ENCODE results near the gene HIVEP2. TPM values are rescaled to one million over a fixed set of nuclear protein-coding genes. Genes with fewer than 3 reads are reported as not detected.

The HIVEP2 gene
- total RNA-seq, 1 experiment from 2014 or later, result 10.3 TPM

- no peak overlapping the region for H3K4me3 ChIP-seq (ENCODE audit: low read depth in 2 of 2, low read length in 2 of 2)
- no peaks in the 10 kb centered on the region for H3K36me3 ChIP-seq (ENCODE audit: control insufficient read depth, insufficient read depth, low read length)
- TF ChIP-seq TCF7L2 (IDR thresholded peaks at IDR 0.05; ENCODE audit: low read depth, low read length), result no peak
- no peak for TF ChIP-seq SIN3A (IDR thresholded peaks at IDR 0.05; ENCODE audit: borderline replicate concordance, insufficient read depth, low read depth, low read length)
- TF ChIP-seq POLR2AphosphoS5 (IDR thresholded peaks at IDR 0.05; ENCODE audit: low read depth, low read length), result no peak
- TF ChIP-seq, protein P1, sequence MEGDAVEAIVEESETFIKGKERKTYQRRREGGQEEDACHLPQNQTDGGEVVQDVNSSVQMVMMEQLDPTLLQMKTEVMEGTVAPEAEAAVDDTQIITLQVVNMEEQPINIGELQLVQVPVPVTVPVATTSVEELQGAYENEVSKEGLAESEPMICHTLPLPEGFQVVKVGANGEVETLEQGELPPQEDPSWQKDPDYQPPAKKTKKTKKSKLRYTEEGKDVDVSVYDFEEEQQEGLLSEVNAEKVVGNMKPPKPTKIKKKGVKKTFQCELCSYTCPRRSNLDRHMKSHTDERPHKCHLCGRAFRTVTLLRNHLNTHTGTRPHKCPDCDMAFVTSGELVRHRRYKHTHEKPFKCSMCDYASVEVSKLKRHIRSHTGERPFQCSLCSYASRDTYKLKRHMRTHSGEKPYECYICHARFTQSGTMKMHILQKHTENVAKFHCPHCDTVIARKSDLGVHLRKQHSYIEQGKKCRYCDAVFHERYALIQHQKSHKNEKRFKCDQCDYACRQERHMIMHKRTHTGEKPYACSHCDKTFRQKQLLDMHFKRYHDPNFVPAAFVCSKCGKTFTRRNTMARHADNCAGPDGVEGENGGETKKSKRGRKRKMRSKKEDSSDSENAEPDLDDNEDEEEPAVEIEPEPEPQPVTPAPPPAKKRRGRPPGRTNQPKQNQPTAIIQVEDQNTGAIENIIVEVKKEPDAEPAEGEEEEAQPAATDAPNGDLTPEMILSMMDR (IDR thresholded peaks at IDR 0.05), result no peak
- TF ChIP-seq REST (IDR thresholded peaks at IDR 0.05; ENCODE audit: insufficient read depth in 1 of 2, low read depth in 2 of 2, low read length in 1 of 2), result no peak
- intact Hi-C loops (cut with micrococcal nuclease; ENCODE audit: unreplicated experiment) (no loop called here), in situ Hi-C loops (cut with HindIII; ENCODE audit: low pct_unique_long_range_greater_than_20kb, low sequenced_read_pairs) (no loop called here)
- H3K27me3 ChIP-seq (ENCODE audit: control insufficient read depth, insufficient read depth, low read length), result no peaks in the 10 kb centered on the region
- CTCF ChIA-PET, result no interaction called here
- H3K9me3 ChIP-seq (ENCODE audit: control insufficient read depth, insufficient read depth, low read depth, low read length), result no peaks in the 10 kb centered on the region
- no peak for ATAC-seq
- H3K4me1 ChIP-seq (ENCODE audit: control insufficient read depth, insufficient read depth, low read length), result peaks cover 25% of the 10 kb centered on the region
- peak overlapping the region; percentile 51; the same call in 1 of the 2 replicates for H3K27ac ChIP-seq (ENCODE audit: low read length)
- POLR2A ChIA-PET, result no interaction called here
- no TSS peak for BruUV-seq (replicated peaks)
- no peak for DNase-seq (ENCODE audit: low read depth, low spot score)
Measured at GRCh38 chr6:142870787-142871415, 74.1 kb downstream of the HIVEP2 start.

- in situ Hi-C loops (cut with HindIII; ENCODE audit: low pct_unique_long_range_greater_than_20kb, low sequenced_read_pairs), result no loop called here
- no peaks in the 10 kb centered on the region for H3K9me3 ChIP-seq (ENCODE audit: control insufficient read depth, insufficient read depth, low read depth, low read length)
- H3K27ac ChIP-seq (ENCODE audit: low read length), result no peak overlapping the region
- POLR2A ChIA-PET, result interaction anchor here (0.5 kb wide), 1 partner anchor 14 kb away, joined by 5 read pairs; no protein-coding TSS in a partner anchor
- peaks cover 25% of the 10 kb centered on the region for H3K4me1 ChIP-seq (ENCODE audit: control insufficient read depth, insufficient read depth, low read length)
- BruUV-seq (replicated peaks), result no TSS peak
- no peak for DNase-seq (ENCODE audit: low read depth, low spot score)
- ATAC-seq, result no peak
- TF ChIP-seq, protein P1 (IDR thresholded peaks at IDR 0.05), result peak; percentile 10; the same call in 1 of the 2 replicates
- no peak for TF ChIP-seq TCF7L2 (IDR thresholded peaks at IDR 0.05; ENCODE audit: low read depth, low read length)
- TF ChIP-seq POLR2AphosphoS5 (IDR thresholded peaks at IDR 0.05; ENCODE audit: low read depth, low read length), result no peak
- no peak for TF ChIP-seq SIN3A (IDR thresholded peaks at IDR 0.05; ENCODE audit: borderline replicate concordance, insufficient read depth, low read depth, low read length)
- TF ChIP-seq REST (IDR thresholded peaks at IDR 0.05; ENCODE audit: insufficient read depth in 1 of 2, low read depth in 2 of 2, low read length in 1 of 2), result no peak
- H3K27me3 ChIP-seq (ENCODE audit: control insufficient read depth, insufficient read depth, low read length), result no peaks in the 10 kb centered on the region
- CTCF ChIA-PET, result no interaction called here
- H3K4me3 ChIP-seq (ENCODE audit: low read depth in 2 of 2, low read length in 2 of 2), result no peak overlapping the region
- no peaks in the 10 kb centered on the region for H3K36me3 ChIP-seq (ENCODE audit: control insufficient read depth, insufficient read depth, low read length)
- intact Hi-C loops (cut with micrococcal nuclease; ENCODE audit: unreplicated experiment), result no loop called here
Measured at GRCh38 chr6:142868917-142869316, 76.1 kb downstream of the HIVEP2 start.

Data from Panc1 (cell line).